SJCRH30 (cell line): ENCODE measurements around the gene TAS2R1. TPM values are rescaled to one million over a fixed set of nuclear protein-coding genes. Genes with fewer than 3 reads are reported as not detected.
"Not testable (repeated sequence)": the region's sequence is repeated elsewhere in the genome, so short reads cannot be mapped to it uniquely, and the experiment has no call there.

Experiments used
- DNase-seq, 2 experiments: peaks; one replicate each; pipeline ENCODE4 v3.0.0-alpha.2; 2015 to 2020
- H3K27ac ChIP-seq: fragments of 250-450 bp; sonication (Bioruptor Pico); 2 replicates; pipeline ENCODE4 v1.5.1; 2020; ENCODE audit warnings: mild to moderate bottlenecking, moderate library complexity
- H3K27me3 ChIP-seq: fragments of 250-450 bp; sonication (Bioruptor Pico); 2 replicates; pipeline ENCODE4 v1.5.1; 2020; ENCODE audit warnings: mild to moderate bottlenecking, moderate library complexity
- H3K36me3 ChIP-seq: fragments of 250-450 bp; sonication (Bioruptor Pico); 2 replicates; pipeline ENCODE4 v1.5.1; 2020; ENCODE audit warnings: mild to moderate bottlenecking, moderate library complexity
- H3K4me1 ChIP-seq: fragments of 250-450 bp; sonication (Bioruptor Pico); 2 replicates; pipeline ENCODE4 v1.5.1; 2020; ENCODE audit warnings: mild to moderate bottlenecking, moderate library complexity
- H3K4me3 ChIP-seq: fragments of 250-450 bp; sonication (Bioruptor Pico); 2 replicates; pipeline ENCODE4 v1.5.1; 2020; ENCODE audit warnings: mild to moderate bottlenecking, moderate library complexity
- H3K9me3 ChIP-seq: fragments of 250-450 bp; sonication (Bioruptor Pico); replicated peaks from 2 replicates; pipeline ENCODE4 v1.5.1; 2020; ENCODE audit warnings: mild to moderate bottlenecking, moderate library complexity
- total RNA-seq: library from RNA; depleted of rRNA; stranded (reverse); fragments of >200 nt; shearing (Covaris generic); gene quantifications from 2 replicates; pipeline ENCODE4 v1.2.3, GENCODE V29; 2014

The TAS2R1 gene
- total RNA-seq, 1 experiment from 2014 or later, result not detected

GRCh38 chr5:9610969-9611368 lies 19.2 kb downstream of the TAS2R1 start:
- Histone ChIP-seq H3K36me3 (no peaks in the 10 kb centered on the region), H3K4me1 (no peaks in the 10 kb centered on the region), H3K27ac (no peak overlapping the region), H3K27me3 (no peaks in the 10 kb centered on the region), H3K4me3 (no peak overlapping the region), H3K9me3 (no peaks in the 10 kb centered on the region)
- no peak for DNase-seq

GRCh38 chr5:9610364-9610763 lies 19.8 kb downstream of the TAS2R1 start:
- Histone ChIP-seq H3K4me3 (no peak overlapping the region), H3K36me3 (no peaks in the 10 kb centered on the region), H3K27me3 (no peaks in the 10 kb centered on the region), H3K9me3 (no peaks in the 10 kb centered on the region), H3K27ac (no peak overlapping the region), H3K4me1 (no peaks in the 10 kb centered on the region)
- DNase-seq, result no peak

- Histone ChIP-seq H3K27ac (no peak overlapping the region), H3K9me3 (no peaks in the 10 kb centered on the region), H3K4me1 (no peaks in the 10 kb centered on the region), H3K36me3 (no peaks in the 10 kb centered on the region), H3K4me3 (no peak overlapping the region), H3K27me3 (no peaks in the 10 kb centered on the region)
- no peak for DNase-seq
These were observed 22.1 kb downstream of the TAS2R1 start for GRCh38 chr5:9608093-9608492.

GRCh38 chr5:9605041-9605838 lies 24.9 kb downstream of the TAS2R1 start:
- Histone ChIP-seq H3K27me3 (no peaks in the 10 kb centered on the region), H3K36me3 (no peaks in the 10 kb centered on the region), H3K27ac (no peak overlapping the region), H3K4me1 (no peaks in the 10 kb centered on the region), H3K4me3 (no peak overlapping the region), H3K9me3 (no peaks in the 10 kb centered on the region)
- no peak for DNase-seq

GRCh38 chr5:9604416-9604815 lies 25.7 kb downstream of the TAS2R1 start:
- DNase-seq, result no peak
- no peaks in the 10 kb centered on the region for H3K27me3 ChIP-seq
- no peaks in the 10 kb centered on the region for H3K36me3 ChIP-seq
- no peaks in the 10 kb centered on the region for H3K4me1 ChIP-seq
- H3K4me3 ChIP-seq, result no peak overlapping the region
- no peaks in the 10 kb centered on the region for H3K9me3 ChIP-seq
- H3K27ac ChIP-seq, result no peak overlapping the region

GRCh38 chr5:9601055-9601739 lies 29.0 kb downstream of the TAS2R1 start:
- Histone ChIP-seq H3K4me3 (no peak overlapping the region), H3K9me3 (no peaks in the 10 kb centered on the region), H3K4me1 (no peaks in the 10 kb centered on the region), H3K27me3 (no peaks in the 10 kb centered on the region), H3K36me3 (no peaks in the 10 kb centered on the region), H3K27ac (no peak overlapping the region)
- no peak for DNase-seq

- Histone ChIP-seq H3K4me3 (no peak overlapping the region), H3K36me3 (no peaks in the 10 kb centered on the region), H3K9me3 (no peaks in the 10 kb centered on the region), H3K4me1 (no peaks in the 10 kb centered on the region), H3K27ac (no peak overlapping the region), H3K27me3 (no peaks in the 10 kb centered on the region)
- no peak for DNase-seq
These were observed 30.8 kb downstream of the TAS2R1 start for GRCh38 chr5:9599391-9599790.

GRCh38 chr5:9598329-9598728 lies 31.8 kb downstream of the TAS2R1 start:
- not testable (repeated sequence) for DNase-seq, H3K4me1 ChIP-seq, H3K9me3 ChIP-seq, H3K27ac ChIP-seq, H3K4me3 ChIP-seq, H3K27me3 ChIP-seq, H3K36me3 ChIP-seq

- not testable (repeated sequence) for DNase-seq, H3K9me3 ChIP-seq, H3K27ac ChIP-seq, H3K36me3 ChIP-seq, H3K4me1 ChIP-seq, H3K27me3 ChIP-seq, H3K4me3 ChIP-seq
These were observed 32.8 kb downstream of the TAS2R1 start for GRCh38 chr5:9597322-9597721.

GRCh38 chr5:9596824-9597223 lies 33.3 kb downstream of the TAS2R1 start:
- no peaks in the 10 kb centered on the region for H3K27me3 ChIP-seq
- no peaks in the 10 kb centered on the region for H3K4me1 ChIP-seq
- no peak overlapping the region for H3K4me3 ChIP-seq
- no peak for DNase-seq
- H3K36me3 ChIP-seq, result no peaks in the 10 kb centered on the region
- H3K27ac ChIP-seq, result no peak overlapping the region
- H3K9me3 ChIP-seq, result no peaks in the 10 kb centered on the region

GRCh38 chr5:9596171-9596780 lies 33.9 kb downstream of the TAS2R1 start:
- no peaks in the 10 kb centered on the region for H3K9me3 ChIP-seq
- DNase-seq, result no peak
- no peaks in the 10 kb centered on the region for H3K4me1 ChIP-seq
- H3K27ac ChIP-seq, result no peak overlapping the region
- no peaks in the 10 kb centered on the region for H3K36me3 ChIP-seq
- no peaks in the 10 kb centered on the region for H3K27me3 ChIP-seq
- no peak overlapping the region for H3K4me3 ChIP-seq

- no peak overlapping the region for H3K27ac ChIP-seq
- DNase-seq, result no peak
- H3K36me3 ChIP-seq, result no peaks in the 10 kb centered on the region
These were observed 35.2 kb downstream of the TAS2R1 start for GRCh38 chr5:9594913-9595312.

GRCh38 chr5:9589049-9589835 lies 40.9 kb downstream of the TAS2R1 start:
- H3K27me3 ChIP-seq, result no peaks in the 10 kb centered on the region
- no peaks in the 10 kb centered on the region for H3K4me1 ChIP-seq
- DNase-seq, result no peak
- no peaks in the 10 kb centered on the region for H3K36me3 ChIP-seq
- no peaks in the 10 kb centered on the region for H3K9me3 ChIP-seq
- no peak overlapping the region for H3K4me3 ChIP-seq
- H3K27ac ChIP-seq, result no peak overlapping the region

More at GRCh38 chr5:9594913-9595312, 35.2 kb downstream of the TAS2R1 start:
- Histone ChIP-seq H3K27me3 (no peaks in the 10 kb centered on the region), H3K4me1 (no peaks in the 10 kb centered on the region), H3K4me3 (no peak overlapping the region), H3K9me3 (no peaks in the 10 kb centered on the region)

GRCh38 chr5:9588254-9588653 lies 41.9 kb downstream of the TAS2R1 start:
- DNase-seq, result no peak
- no peaks in the 10 kb centered on the region for H3K4me1 ChIP-seq

GRCh38 chr5:9587135-9587534 lies 43.0 kb downstream of the TAS2R1 start:
- no peak overlapping the region for H3K27ac ChIP-seq
- DNase-seq, result no peak
- H3K36me3 ChIP-seq, result no peaks in the 10 kb centered on the region
- no peaks in the 10 kb centered on the region for H3K27me3 ChIP-seq
- H3K4me1 ChIP-seq, result no peaks in the 10 kb centered on the region
- no peaks in the 10 kb centered on the region for H3K9me3 ChIP-seq
- H3K4me3 ChIP-seq, result no peak overlapping the region

More at GRCh38 chr5:9588254-9588653, 41.9 kb downstream of the TAS2R1 start:
- no peaks in the 10 kb centered on the region for H3K27me3 ChIP-seq
- no peaks in the 10 kb centered on the region for H3K36me3 ChIP-seq
- H3K9me3 ChIP-seq, result no peaks in the 10 kb centered on the region
- H3K4me3 ChIP-seq, result no peak overlapping the region
- H3K27ac ChIP-seq, result no peak overlapping the region
